ENCODE measurements around the gene NFKBIZ.
"Not testable (repeated sequence)": the region's sequence is repeated elsewhere in the genome, so short reads cannot be mapped to it uniquely, and the experiment has no call there.

Gene NFKBIZ

DNA sequence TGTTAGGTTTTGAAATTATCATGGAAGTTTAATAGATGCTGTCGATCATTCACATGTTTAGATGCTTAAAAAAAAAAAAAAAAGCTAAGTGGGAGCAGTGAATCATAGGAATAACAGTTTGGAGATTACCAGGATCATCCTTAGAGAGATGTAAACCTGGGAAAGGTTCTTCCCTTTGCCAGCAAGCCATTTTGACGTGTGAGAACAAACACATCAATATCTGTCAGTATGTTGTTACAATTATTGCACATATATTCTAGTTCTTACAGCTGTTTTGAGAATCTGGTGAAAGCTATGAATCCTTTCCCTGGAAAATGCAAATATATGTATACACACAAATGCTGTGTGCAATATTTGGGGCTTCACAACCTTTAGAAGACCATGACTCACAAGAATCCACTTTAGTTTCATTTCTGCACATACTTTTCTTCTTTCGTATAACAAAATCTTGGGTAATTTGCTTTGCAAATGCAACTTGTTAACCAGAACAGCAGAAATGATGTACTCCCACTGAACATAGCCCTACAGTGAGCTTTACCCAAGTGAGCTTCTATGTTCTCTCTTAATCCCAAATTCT, 12.0 kb downstream of the NFKBIZ start:
- Histone ChIP-seq H3K36me3 (ENCODE audit: control insufficient read depth, insufficient read depth, low read length) (peaks cover 9% of the 10 kb centered on the region; the same call in 1 of the 2 replicates), H3K4me1 (ENCODE audit: control insufficient read depth, insufficient read depth, low read length) (no peaks in the 10 kb centered on the region), H3K9me3 (ENCODE audit: control insufficient read depth, insufficient read depth, low read length) (no peaks in the 10 kb centered on the region), H3K27me3 (ENCODE audit: control insufficient read depth, insufficient read depth, low read length) (no peaks in the 10 kb centered on the region), H3K27ac (ENCODE audit: low read length) (no peak overlapping the region), H3K4me3 (ENCODE audit: low read length) (no peak overlapping the region)
- no peak for DNase-seq (ENCODE audit: low read depth, low spot score)
- no CpG with 5 or more reads among the region's 3 CpGs for WGBS (ENCODE audit: insufficient coverage, insufficient read length)

DNA sequence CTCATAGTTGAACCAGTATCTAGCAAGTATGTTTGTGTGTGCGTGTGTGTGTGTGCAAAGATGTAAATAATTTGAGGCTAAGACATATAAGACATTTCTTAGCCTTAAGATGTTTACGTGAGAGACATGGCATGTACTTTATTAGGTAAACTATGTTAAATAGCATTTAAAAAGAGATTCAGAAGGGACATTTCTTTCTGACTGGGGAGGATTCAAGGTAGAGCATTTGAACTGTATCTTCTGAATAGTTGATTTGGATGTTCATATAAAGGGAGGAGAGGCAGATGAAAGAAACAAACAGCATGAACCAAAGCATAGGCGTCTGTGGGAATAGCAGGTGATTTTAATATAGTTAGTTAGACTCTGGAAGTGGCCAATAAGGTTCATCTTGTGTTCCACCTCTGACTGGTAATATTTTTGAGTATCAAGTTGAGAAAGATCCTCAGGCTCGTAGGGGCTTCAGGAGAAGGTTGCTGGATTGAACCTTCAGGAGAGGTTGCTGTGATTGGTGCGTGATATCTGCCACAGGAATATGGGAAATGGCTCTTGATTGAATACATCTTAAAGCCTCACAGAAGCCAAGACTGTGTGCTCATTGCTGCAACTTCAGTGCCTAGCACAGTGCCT, 12.6 kb downstream of the NFKBIZ start:
- H3K27me3 ChIP-seq (ENCODE audit: control insufficient read depth, insufficient read depth, low read length), result no peaks in the 10 kb centered on the region
- no peaks in the 10 kb centered on the region for H3K4me1 ChIP-seq (ENCODE audit: control insufficient read depth, insufficient read depth, low read length)
- H3K27ac ChIP-seq (ENCODE audit: low read length), result no peak overlapping the region
- no peaks in the 10 kb centered on the region for H3K9me3 ChIP-seq (ENCODE audit: control insufficient read depth, insufficient read depth, low read length)
- H3K36me3 ChIP-seq (ENCODE audit: control insufficient read depth, insufficient read depth, low read length), result peaks cover 9% of the 10 kb centered on the region; the same call in 1 of the 2 replicates
- DNase-seq (ENCODE audit: low read depth, low spot score), result no peak
- no peak overlapping the region for H3K4me3 ChIP-seq (ENCODE audit: low read length)
- no CpG with 5 or more reads among the region's 5 CpGs for WGBS (ENCODE audit: insufficient coverage, insufficient read length)

DNA sequence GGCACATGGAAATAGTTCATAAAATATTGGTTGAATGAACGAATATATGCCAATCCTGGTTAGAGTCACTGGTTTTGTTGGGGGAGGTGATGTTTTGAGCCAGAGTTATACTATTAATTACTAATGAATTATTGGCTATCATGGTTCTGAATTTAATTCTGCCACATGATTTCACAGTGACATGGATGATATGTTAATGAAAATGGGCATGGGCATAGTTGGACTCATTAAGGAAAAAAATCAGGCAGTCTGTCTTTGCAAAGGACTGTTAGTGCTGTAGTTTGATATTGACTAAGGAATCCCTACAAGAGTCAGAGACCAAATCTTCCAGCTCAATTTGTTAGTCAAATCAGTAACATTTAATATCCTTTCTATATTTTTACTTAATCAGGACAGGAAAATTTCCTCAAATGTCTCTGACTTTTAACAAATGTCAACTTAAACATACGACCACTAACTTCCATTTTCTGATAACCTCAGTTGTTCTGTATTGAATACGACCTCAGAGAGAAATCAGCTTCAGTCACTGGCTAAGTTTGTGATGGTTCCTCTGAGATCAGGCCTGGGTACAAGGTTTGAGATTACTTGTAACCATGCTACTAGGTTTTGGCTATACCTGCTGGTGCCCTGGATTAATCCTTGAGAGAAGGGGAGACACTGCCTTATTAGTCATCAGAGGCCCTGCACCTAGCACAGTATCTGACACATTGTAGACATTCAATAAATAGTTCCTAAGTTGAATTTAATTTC, 13.3 kb downstream of the NFKBIZ start:
- Histone ChIP-seq H3K27ac (ENCODE audit: low read length) (no peak overlapping the region), H3K36me3 (ENCODE audit: control insufficient read depth, insufficient read depth, low read length) (peaks cover 3% of the 10 kb centered on the region; the same call in 1 of the 2 replicates), H3K4me1 (ENCODE audit: control insufficient read depth, insufficient read depth, low read length) (no peaks in the 10 kb centered on the region), H3K9me3 (ENCODE audit: control insufficient read depth, insufficient read depth, low read length) (no peaks in the 10 kb centered on the region), H3K27me3 (ENCODE audit: control insufficient read depth, insufficient read depth, low read length) (no peaks in the 10 kb centered on the region), H3K4me3 (ENCODE audit: low read length) (no peak overlapping the region)
- WGBS (ENCODE audit: insufficient coverage, insufficient read length), result no CpG with 5 or more reads among the region's 3 CpGs
- DNase-seq (ENCODE audit: low read depth, low spot score), result no peak

DNA sequence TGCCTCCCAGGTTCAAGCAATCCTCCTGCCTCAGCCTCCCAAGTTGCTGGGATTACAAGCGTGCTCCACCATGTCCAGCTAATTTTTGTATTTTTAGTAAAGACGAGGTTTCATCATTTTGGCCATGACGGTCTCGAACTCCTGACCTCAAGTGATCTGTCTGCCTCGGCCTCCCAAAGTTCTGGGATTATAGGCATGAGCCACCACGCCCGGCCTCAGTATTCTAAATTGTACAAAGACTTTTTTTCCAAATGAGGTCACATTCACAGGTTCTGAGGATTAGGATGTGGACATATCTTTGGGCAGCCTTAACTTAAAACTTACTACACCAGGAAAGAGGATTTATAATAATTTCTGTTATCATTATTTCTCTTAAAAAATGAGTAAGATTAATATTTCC, 15.6 kb downstream of the NFKBIZ start:
- not testable (repeated sequence) for H3K27ac ChIP-seq (ENCODE audit: low read length); H3K27me3 ChIP-seq (ENCODE audit: control insufficient read depth, insufficient read depth, low read length); DNase-seq (ENCODE audit: low read depth, low spot score); H3K9me3 ChIP-seq (ENCODE audit: control insufficient read depth, insufficient read depth, low read length); H3K4me1 ChIP-seq (ENCODE audit: control insufficient read depth, insufficient read depth, low read length); H3K36me3 ChIP-seq (ENCODE audit: control insufficient read depth, insufficient read depth, low read length); H3K4me3 ChIP-seq (ENCODE audit: low read length)
- WGBS (ENCODE audit: insufficient coverage, insufficient read length), result no CpG with 5 or more reads among the region's 7 CpGs

DNA sequence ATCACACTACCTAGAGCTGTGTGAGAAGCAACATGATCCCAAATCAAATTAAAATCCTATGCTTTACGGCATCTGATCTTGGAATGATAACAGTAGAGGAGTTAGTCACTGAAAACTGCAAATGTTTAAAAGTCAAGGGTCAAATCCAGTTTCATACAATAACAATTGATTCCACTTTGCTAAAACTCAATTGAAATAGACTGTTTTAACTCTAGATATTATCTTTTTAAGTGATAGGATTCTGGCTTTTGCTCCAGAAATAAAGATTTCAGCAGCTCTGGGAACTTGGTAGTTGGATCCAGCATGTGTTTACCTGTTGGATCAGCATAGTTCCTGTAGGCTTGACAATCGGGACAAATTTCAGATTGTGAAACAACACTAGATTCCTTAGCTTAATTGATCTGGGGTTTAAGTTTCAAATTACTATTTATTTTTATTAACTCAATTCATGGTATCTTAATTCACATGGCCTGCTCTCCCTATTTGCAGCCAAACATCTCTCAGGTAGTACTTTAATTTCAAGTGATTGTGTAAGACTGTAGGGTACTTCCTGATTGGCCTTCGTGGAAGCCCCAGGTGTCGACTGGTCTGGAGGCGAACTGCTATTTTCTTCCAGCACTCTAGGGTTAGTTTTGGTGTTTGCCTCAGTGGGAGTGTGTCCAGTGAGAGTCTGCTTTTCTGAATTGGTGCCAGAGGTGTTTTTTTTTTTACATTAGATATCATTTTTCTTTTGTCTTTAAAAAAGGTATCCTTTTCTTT, 16.6 kb downstream of the NFKBIZ start:
- Histone ChIP-seq H3K27ac (ENCODE audit: low read length) (no peak overlapping the region), H3K4me3 (ENCODE audit: low read length) (no peak overlapping the region), H3K27me3 (ENCODE audit: control insufficient read depth, insufficient read depth, low read length) (no peaks in the 10 kb centered on the region), H3K36me3 (ENCODE audit: control insufficient read depth, insufficient read depth, low read length) (no peaks in the 10 kb centered on the region), H3K4me1 (ENCODE audit: control insufficient read depth, insufficient read depth, low read length) (no peaks in the 10 kb centered on the region), H3K9me3 (ENCODE audit: control insufficient read depth, insufficient read depth, low read length) (no peaks in the 10 kb centered on the region)
- no CpG with 5 or more reads among the region's 5 CpGs for WGBS (ENCODE audit: insufficient coverage, insufficient read length)
- peak; percentile 18 for DNase-seq (ENCODE audit: low read depth, low spot score)

DNA sequence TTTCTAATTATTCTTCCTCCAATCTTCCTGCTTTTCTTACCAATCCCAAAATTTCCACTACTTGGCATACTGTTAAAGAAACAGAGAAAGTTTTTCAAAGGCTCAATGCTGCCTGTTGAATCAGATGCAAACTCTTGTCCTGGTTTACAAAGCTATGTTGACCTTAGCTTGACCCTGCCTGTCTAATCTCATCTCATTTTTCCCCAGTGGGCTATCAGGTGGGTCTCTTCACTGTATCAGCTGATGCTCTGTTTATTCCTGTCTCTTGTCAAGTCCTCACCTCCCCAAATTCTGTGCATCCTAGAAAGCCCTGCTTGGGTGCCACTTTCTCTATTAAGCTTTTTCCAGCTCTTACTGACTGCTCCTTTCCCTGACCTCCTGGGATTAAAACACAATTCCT, 18.2 kb downstream of the NFKBIZ start:
- Histone ChIP-seq H3K27ac (ENCODE audit: low read length) (no peak overlapping the region), H3K27me3 (ENCODE audit: control insufficient read depth, insufficient read depth, low read length) (no peaks in the 10 kb centered on the region), H3K4me3 (ENCODE audit: low read length) (no peak overlapping the region), H3K4me1 (ENCODE audit: control insufficient read depth, insufficient read depth, low read length) (no peaks in the 10 kb centered on the region), H3K36me3 (ENCODE audit: control insufficient read depth, insufficient read depth, low read length) (no peaks in the 10 kb centered on the region), H3K9me3 (ENCODE audit: control insufficient read depth, insufficient read depth, low read length) (no peaks in the 10 kb centered on the region)
- no peak for DNase-seq (ENCODE audit: low read depth, low spot score)

DNA sequence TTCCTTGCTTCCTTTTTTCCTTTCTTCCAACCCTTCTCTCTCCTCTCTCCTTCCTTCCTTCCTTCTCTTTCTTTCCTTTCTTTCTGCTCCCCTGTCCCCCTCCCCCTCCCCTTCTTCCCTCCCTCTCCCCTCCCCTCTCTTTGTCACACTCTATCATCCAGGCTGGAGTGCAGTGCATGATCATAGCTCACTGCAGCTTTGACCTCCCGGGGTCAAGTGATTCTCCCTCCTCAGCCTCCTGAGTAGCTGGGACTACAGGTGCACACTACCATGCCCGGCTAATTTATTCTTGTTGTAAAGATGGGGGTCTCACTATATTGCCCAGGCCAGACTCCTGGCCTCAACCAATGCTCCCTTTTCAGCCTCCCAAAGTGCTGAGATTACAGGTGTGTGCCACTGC, 18.7 kb downstream of the NFKBIZ start:
- Histone ChIP-seq H3K27ac (ENCODE audit: low read length) (no peak overlapping the region), H3K36me3 (ENCODE audit: control insufficient read depth, insufficient read depth, low read length) (no peaks in the 10 kb centered on the region)
- no CpG with 5 or more reads among the region's 2 CpGs for WGBS (ENCODE audit: insufficient coverage, insufficient read length)

DNA sequence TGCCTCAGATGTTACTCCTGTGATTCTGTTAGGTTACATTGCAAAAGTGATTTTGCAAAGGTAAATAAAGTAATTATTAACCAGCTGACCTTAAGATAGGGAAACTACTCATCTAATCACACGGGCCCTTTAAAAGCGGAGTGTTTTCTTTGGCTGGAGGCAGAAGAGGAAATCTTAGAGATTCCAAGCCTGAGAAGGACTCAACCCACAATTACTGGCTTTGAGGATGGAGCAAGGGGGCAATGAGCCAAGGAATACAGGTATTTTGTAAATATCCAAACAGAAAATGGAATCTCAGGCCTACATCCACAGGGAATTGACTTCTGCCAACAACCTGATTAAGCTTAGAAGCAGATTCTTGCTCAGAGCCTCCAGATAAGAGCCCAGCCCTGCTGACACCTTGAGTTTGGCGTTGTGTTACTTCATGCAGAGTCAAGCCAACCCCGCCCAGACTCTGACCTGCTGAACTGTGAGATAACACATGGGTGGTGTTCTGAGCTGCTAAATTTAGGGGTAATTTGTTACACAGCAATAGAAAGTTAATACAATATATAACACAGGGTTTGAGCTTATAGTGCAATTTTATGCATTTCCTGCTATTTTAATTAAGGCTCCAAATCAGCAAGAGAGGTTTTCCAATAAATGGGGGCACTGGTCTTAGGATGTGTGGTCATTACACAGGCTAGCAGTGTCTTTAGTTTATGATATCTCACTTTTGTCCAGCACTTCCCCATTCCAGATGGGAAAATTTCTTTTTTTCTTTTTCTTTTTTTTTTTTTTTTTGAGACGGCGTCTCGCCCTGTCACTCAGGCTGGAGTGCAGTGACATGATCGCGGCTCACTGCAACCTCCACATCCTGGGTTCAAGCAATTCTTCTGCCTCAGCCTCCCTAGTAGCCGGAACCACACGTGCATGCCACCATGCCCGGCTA, 19.5 kb downstream of the NFKBIZ start:
- no peaks in the 10 kb centered on the region for H3K27me3 ChIP-seq (ENCODE audit: control insufficient read depth, insufficient read depth, low read length)
- H3K4me1 ChIP-seq (ENCODE audit: control insufficient read depth, insufficient read depth, low read length), result no peaks in the 10 kb centered on the region
- H3K36me3 ChIP-seq (ENCODE audit: control insufficient read depth, insufficient read depth, low read length), result no peaks in the 10 kb centered on the region
- H3K27ac ChIP-seq (ENCODE audit: low read length), result no peak overlapping the region
- WGBS (ENCODE audit: insufficient coverage, insufficient read length), result no CpG with 5 or more reads among the region's 12 CpGs
- DNase-seq (ENCODE audit: low read depth, low spot score), result no peak
- H3K9me3 ChIP-seq (ENCODE audit: control insufficient read depth, insufficient read depth, low read length), result no peaks in the 10 kb centered on the region
- H3K4me3 ChIP-seq (ENCODE audit: low read length), result no peak overlapping the region

More for the DNA sequence above, 18.7 kb downstream of the NFKBIZ start:
- no peaks in the 10 kb centered on the region for H3K27me3 ChIP-seq (ENCODE audit: control insufficient read depth, insufficient read depth, low read length)
- H3K4me3 ChIP-seq (ENCODE audit: low read length), result no peak overlapping the region
- no peaks in the 10 kb centered on the region for H3K4me1 ChIP-seq (ENCODE audit: control insufficient read depth, insufficient read depth, low read length)
- no peaks in the 10 kb centered on the region for H3K9me3 ChIP-seq (ENCODE audit: control insufficient read depth, insufficient read depth, low read length)
- no peak for DNase-seq (ENCODE audit: low read depth, low spot score)

DNA sequence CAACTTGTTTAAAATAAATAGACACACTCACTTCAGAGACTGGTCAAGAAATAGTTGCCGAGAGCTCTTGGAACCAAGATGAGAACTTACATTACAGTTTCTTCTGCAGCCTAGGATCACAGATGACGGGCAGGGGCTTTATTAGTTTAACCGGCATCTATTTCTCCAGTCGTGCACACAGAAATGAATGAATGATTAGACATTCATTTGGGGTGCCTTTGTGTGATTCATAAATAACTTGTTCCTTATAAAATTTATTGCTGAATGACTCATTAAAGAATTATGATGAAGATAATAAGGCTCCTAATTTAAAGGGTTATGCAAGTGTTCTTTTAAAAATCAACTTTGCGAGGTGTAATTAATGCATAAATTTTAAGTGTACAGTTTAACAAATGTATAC, 20.8 kb downstream of the NFKBIZ start:
- Histone ChIP-seq H3K9me3 (ENCODE audit: control insufficient read depth, insufficient read depth, low read length) (no peaks in the 10 kb centered on the region), H3K27me3 (ENCODE audit: control insufficient read depth, insufficient read depth, low read length) (no peaks in the 10 kb centered on the region), H3K27ac (ENCODE audit: low read length) (no peak overlapping the region), H3K4me1 (ENCODE audit: control insufficient read depth, insufficient read depth, low read length) (no peaks in the 10 kb centered on the region), H3K4me3 (ENCODE audit: low read length) (no peak overlapping the region), H3K36me3 (ENCODE audit: control insufficient read depth, insufficient read depth, low read length) (no peaks in the 10 kb centered on the region)
- WGBS (ENCODE audit: insufficient coverage, insufficient read length), result no CpG with 5 or more reads among the region's 5 CpGs
- no peak for DNase-seq (ENCODE audit: low read depth, low spot score)

DNA sequence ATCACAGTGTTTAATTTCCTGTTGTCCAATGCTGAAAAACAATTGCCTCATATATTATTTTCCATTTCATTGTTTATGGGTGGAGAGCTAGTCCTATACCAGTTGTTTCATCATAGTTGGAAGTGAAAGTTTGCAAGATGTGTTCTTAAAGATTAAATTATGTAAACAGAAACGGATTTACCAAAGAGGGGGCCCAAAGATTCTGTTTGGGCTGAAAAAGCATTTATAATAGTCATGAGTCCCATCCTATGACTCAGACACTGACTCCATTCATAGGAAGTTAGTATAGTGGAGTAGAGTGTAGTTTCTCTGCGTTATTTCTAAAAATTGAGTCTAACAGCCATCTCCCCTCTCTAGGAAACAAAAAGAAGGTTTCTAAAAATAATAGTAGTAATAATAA, 24.3 kb downstream of the NFKBIZ start:
- no peak overlapping the region for H3K27ac ChIP-seq (ENCODE audit: low read length)

More for the DNA sequence above, 24.3 kb downstream of the NFKBIZ start:
- no peaks in the 10 kb centered on the region for H3K9me3 ChIP-seq (ENCODE audit: control insufficient read depth, insufficient read depth, low read length)
- DNase-seq (ENCODE audit: low read depth, low spot score), result no peak
- WGBS (ENCODE audit: insufficient coverage, insufficient read length), result no CpG with 5 or more reads among the region's 2 CpGs
- H3K27me3 ChIP-seq (ENCODE audit: control insufficient read depth, insufficient read depth, low read length), result no peaks in the 10 kb centered on the region
- H3K36me3 ChIP-seq (ENCODE audit: control insufficient read depth, insufficient read depth, low read length), result no peaks in the 10 kb centered on the region
- H3K4me1 ChIP-seq (ENCODE audit: control insufficient read depth, insufficient read depth, low read length), result no peaks in the 10 kb centered on the region
- H3K4me3 ChIP-seq (ENCODE audit: low read length), result no peak overlapping the region
